A673 (cell line): ENCODE data around the gene ESAM. TPM values are rescaled to one million over a fixed set of nuclear protein-coding genes. Genes with fewer than 3 reads are reported as not detected.

Experiments
- BruUV-seq: library from RNA; stranded (reverse); fragments of 400-500 nt; replicated peaks from 2 replicates; lab custom pipeline; 2021; lab: Mats Ljungman, UMichigan
- CTCF ChIA-PET: fragments of 300-600 bp; sonication (Branson Sonifier 250); formaldehyde crosslinking; loops from one replicate; lab custom pipeline; 2022; ENCODE audit warnings: antibody characterized with exemption; lab: Charles Lee
- POLR2A ChIA-PET: fragments of 300-600 bp; sonication (Branson Sonifier 250); formaldehyde crosslinking; loops from one replicate; lab custom pipeline; 2022; ENCODE audit warnings: antibody characterized with exemption; ENCODE audit not compliant: low non-redundant PET; lab: Charles Lee
- DNase-seq: peaks from one replicate; pipeline ENCODE4 v3.0.0-alpha.2; 2015; ENCODE audit warnings: low spot score
- H3K27ac ChIP-seq: fragments of 200-600 bp; sonication (generic); 2 replicates; pipeline ENCODE4 v1.5.1; 2016; ENCODE audit warnings: mixed run types, low read depth, mild to moderate bottlenecking, mixed read lengths, antibody characterized with exemption, low read length; ENCODE audit not compliant: poor library complexity, severe bottlenecking
- H3K27me3 ChIP-seq: fragments of 200-600 bp; sonication (generic); replicated peaks from 2 replicates; pipeline ENCODE4 v1.6.1; 2017; ENCODE audit warnings: mixed run types, low read depth, mild to moderate bottlenecking, mixed read lengths, antibody characterized with exemption, low read length; ENCODE audit not compliant: insufficient read depth, poor library complexity
- H3K36me3 ChIP-seq: fragments of 200-600 bp; sonication (generic); 2 replicates; pipeline ENCODE4 v1.6.1; 2016; ENCODE audit warnings: mixed run types, mild to moderate bottlenecking, mixed read lengths, antibody characterized with exemption, low read length; ENCODE audit not compliant: insufficient read depth, poor library complexity, severe bottlenecking
- H3K4me1 ChIP-seq: fragments of 200-600 bp; sonication (generic); 2 replicates; pipeline ENCODE4 v1.6.1; 2017; ENCODE audit warnings: mixed run types, mild to moderate bottlenecking, mixed read lengths, antibody characterized with exemption, low read length; ENCODE audit not compliant: insufficient read depth, poor library complexity, severe bottlenecking
- H3K4me3 ChIP-seq: fragments of 200-600 bp; sonication (generic); 2 replicates; pipeline ENCODE4 v1.5.1; 2016; ENCODE audit warnings: low read depth, mixed run types, mild to moderate bottlenecking, mixed read lengths, low read length; ENCODE audit not compliant: poor library complexity, severe bottlenecking
- H3K9me3 ChIP-seq: fragments of 200-600 bp; sonication (generic); 2 replicates; pipeline ENCODE4 v1.6.1; 2016; ENCODE audit warnings: mixed run types, low read depth, mild to moderate bottlenecking, mixed read lengths, antibody characterized with exemption, low read length; ENCODE audit not compliant: poor library complexity, severe bottlenecking
- CTCF ChIP-seq: fragments of 300-800, 200-600 bp; sonication (generic); conservative IDR thresholded peaks from 2 replicates; pipeline ENCODE4 v1.5.1; 2017; ENCODE audit warnings: low read depth, mild to moderate bottlenecking, antibody characterized with exemption, low read length, moderate library complexity, mixed read lengths
- EZH2 ChIP-seq: fragments of 200-600 bp; sonication (generic); IDR thresholded peaks from 2 replicates; pipeline ENCODE4 v1.6.1; 2017; ENCODE audit warnings: borderline replicate concordance, low read depth, mild to moderate bottlenecking, mixed read lengths, antibody characterized with exemption, low read length; ENCODE audit not compliant: poor library complexity, severe bottlenecking
- intact Hi-C: fragments of 100-400 bp; cut with micrococcal nuclease; formaldehyde crosslinking; loops from one replicate; pipeline ENCODE4 v1.10.0; 2022; ENCODE audit not compliant: unreplicated experiment
- total RNA-seq: library from RNA; stranded (reverse); gene quantifications from 2 replicates; pipeline ENCODE4 v1.2.3, GENCODE V29; 2021

ESAM gene
- total RNA-seq, 1 experiment from 2014 or later = 1.5 TPM

DNA sequence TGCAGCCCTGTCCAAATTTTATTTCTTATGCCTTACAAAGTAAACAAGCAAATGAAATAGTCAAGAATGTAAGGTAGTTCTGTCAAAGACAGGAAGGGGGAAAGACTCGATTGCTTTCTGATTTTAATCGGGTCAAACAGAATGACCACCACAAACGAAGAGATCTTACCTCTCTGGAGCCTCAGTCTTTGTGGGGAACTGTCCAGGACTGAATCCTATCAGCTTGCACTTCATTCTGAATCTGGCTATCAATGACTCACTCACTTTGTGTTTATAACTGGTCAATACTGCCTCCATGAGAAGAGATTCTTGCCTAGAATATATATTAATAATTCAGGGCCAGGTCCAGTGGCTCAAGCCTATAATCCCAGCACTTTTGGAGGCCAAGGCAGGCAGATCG lies 20.9 kb upstream of the ESAM start:
- ChIA-PET POLR2A (no interaction called here), CTCF (no interaction called here)
- Histone ChIP-seq H3K27me3 (no peaks in the 10 kb centered on the region), H3K27ac (no peak overlapping the region), H3K4me3 (no peak overlapping the region), H3K9me3 (no peaks in the 10 kb centered on the region), H3K36me3 (no peaks in the 10 kb centered on the region), H3K4me1 (peaks cover 4% of the 10 kb centered on the region)
- intact Hi-C loops = no loop called here
- no peak for DNase-seq
- no TSS peak for BruUV-seq
- TF ChIP-seq EZH2 (no peak), CTCF (no peak)

- no peaks in the 10 kb centered on the region for H3K27me3 ChIP-seq
- ChIA-PET CTCF (interaction anchor here (1.0 kb wide), 1 partner anchor 97 kb away, joined by 4 read pairs; no protein-coding TSS in a partner anchor), POLR2A (no interaction called here)
- intact Hi-C loops = no loop called here
- no peaks in the 10 kb centered on the region for H3K9me3 ChIP-seq
- no peak overlapping the region for H3K27ac ChIP-seq
- no peak for TF ChIP-seq EZH2
- no peak for TF ChIP-seq CTCF
- peaks cover 14% of the 10 kb centered on the region for H3K4me1 ChIP-seq
- no peak for DNase-seq
- BruUV-seq = no TSS peak
- no peak overlapping the region for H3K4me3 ChIP-seq
- no peaks in the 10 kb centered on the region for H3K36me3 ChIP-seq
Observed at GRCh38 chr11:124779568-124779967, 17.5 kb upstream of the ESAM start.

GRCh38 chr11:124778281-124778680 lies 16.2 kb upstream of the ESAM start:
- Histone ChIP-seq H3K4me1 (peaks cover 14% of the 10 kb centered on the region), H3K9me3 (no peaks in the 10 kb centered on the region), H3K27ac (no peak overlapping the region), H3K27me3 (no peaks in the 10 kb centered on the region), H3K36me3 (no peaks in the 10 kb centered on the region), H3K4me3 (no peak overlapping the region)
- no TSS peak for BruUV-seq
- no peak for DNase-seq
- ChIA-PET POLR2A (no interaction called here), CTCF (interaction anchor here (0.5 to 1.1 kb wide), 2 partner anchors 16 to 168 kb away, joined by 3 to 9 read pairs; no protein-coding TSS in a partner anchor)
- no peak for TF ChIP-seq EZH2
- TF ChIP-seq CTCF = peak; percentile 49
- intact Hi-C loops = no loop called here
